Frontal cortex (tissue), 4 donors: Measurements from ENCODE around the gene YWHAG. TPM values are rescaled to one million over a fixed set of nuclear protein-coding genes. Genes with fewer than 3 reads are reported as not detected.
"Not testable (repeated sequence)": the region's sequence is repeated elsewhere in the genome, so short reads cannot be mapped to it uniquely, and the experiment has no call there.

Experiments used
- DNase-seq, 2 donors: peaks; one replicate each; pipeline ENCODE4 v3.0.0; 2012; ENCODE audit warnings: low spot score in 2 of 2
- FAIRE-seq: peaks from 2 replicates; lab custom pipeline; 2012; peaks lifted over from hg19 to GRCh38; lab: Jason Lieb, UNC
- total RNA-seq: library from RNA; depleted of rRNA; stranded (reverse); fragments of >200 nt; gene quantifications from one replicate; pipeline ENCODE4 v1.2.3, GENCODE V29; 2014
- donor health status: control.
- donor health status: control.
- donor health status: control.

YWHAG gene
- total RNA-seq, 1 donor from 2014 or later = 404 TPM

- no peak for FAIRE-seq
Measured at GRCh38 chr7:76354516-76354915, 4.3 kb downstream of the YWHAG start.

GRCh38 chr7:76353744-76354143 lies 5.0 kb downstream of the YWHAG start:
- FAIRE-seq = no peak
- no peak for DNase-seq

More at GRCh38 chr7:76354516-76354915, 4.3 kb downstream of the YWHAG start:
- DNase-seq = no peak

- DNase-seq (no peak), FAIRE-seq (no peak)
Measured at GRCh38 chr7:76352193-76352592, 6.6 kb downstream of the YWHAG start.

- DNase-seq (no peak), FAIRE-seq (no peak)
Measured at GRCh38 chr7:76351372-76351771, 7.4 kb downstream of the YWHAG start.

GRCh38 chr7:76349313-76349885 lies 9.4 kb downstream of the YWHAG start:
- FAIRE-seq = no peak
- no peak for DNase-seq

- DNase-seq = no peak
- FAIRE-seq = no peak
Measured at GRCh38 chr7:76347710-76348109, 11.1 kb downstream of the YWHAG start.

GRCh38 chr7:76346778-76347177 lies 12.0 kb downstream of the YWHAG start:
- FAIRE-seq (no peak), DNase-seq (no peak)

- FAIRE-seq (no peak), DNase-seq (no peak)
Measured at GRCh38 chr7:76346097-76346496, 12.7 kb downstream of the YWHAG start.

GRCh38 chr7:76343931-76344321 lies 14.9 kb downstream of the YWHAG start:
- DNase-seq (no peak), FAIRE-seq (no peak)

- DNase-seq = no peak
- no peak for FAIRE-seq
Measured at GRCh38 chr7:76343294-76343930, 15.4 kb downstream of the YWHAG start.

- DNase-seq (no peak), FAIRE-seq (no peak)
Measured at GRCh38 chr7:76342222-76342621, 16.6 kb downstream of the YWHAG start.

GRCh38 chr7:76340617-76341131 lies 18.1 kb downstream of the YWHAG start:
- FAIRE-seq = no peak
- DNase-seq = no peak

GRCh38 chr7:76338298-76339084 lies 20.3 kb downstream of the YWHAG start:
- no peak for FAIRE-seq
- no peak for DNase-seq

GRCh38 chr7:76337147-76337546 lies 21.6 kb downstream of the YWHAG start:
- DNase-seq = no peak
- no peak for FAIRE-seq

- DNase-seq = no peak
- FAIRE-seq = no peak
Measured at GRCh38 chr7:76336094-76336493, 22.7 kb downstream of the YWHAG start.

- DNase-seq, FAIRE-seq: not testable (repeated sequence)
Measured at GRCh38 chr7:76335417-76335816, 23.4 kb downstream of the YWHAG start.

- DNase-seq = no peak
- no peak for FAIRE-seq
Measured at GRCh38 chr7:76334320-76334967, 24.3 kb downstream of the YWHAG start.

- DNase-seq (no peak), FAIRE-seq (no peak)
Measured at GRCh38 chr7:76333511-76334101, 25.2 kb downstream of the YWHAG start.

GRCh38 chr7:76332078-76332477 lies 26.7 kb downstream of the YWHAG start:
- DNase-seq (no peak), FAIRE-seq (no peak)

- no peak for FAIRE-seq
Measured at GRCh38 chr7:76330673-76331072, 28.1 kb downstream of the YWHAG start.

More at GRCh38 chr7:76330673-76331072, 28.1 kb downstream of the YWHAG start:
- no peak for DNase-seq
